Upper lobe of left lung (tissue), 6 donors: ENCODE data around the gene AADACL4. TPM values are rescaled to one million over a fixed set of nuclear protein-coding genes. Genes with fewer than 3 reads are reported as not detected.

ENCODE experiments used
- ATAC-seq, 2 donors: fragments of 200-7000 bp; cut with Tn5 transposase; one replicate each; pipeline ENCODE4 v1.9.1; 2022; ENCODE audit warnings: mild to moderate bottlenecking in 2 of 2, moderate library complexity in 2 of 2; ENCODE audit not compliant: low FRiP score in 2 of 2
- DNase-seq, 2 donors: peaks; one replicate each; pipeline ENCODE4 v3.0.0-alpha.2; 2019 to 2020
- H3K27ac ChIP-seq, 4 donors: fragments of 200-600 bp; sonication (generic); one replicate each; pipeline ENCODE4 v1.5.1; 2016 to 2019
- H3K27me3 ChIP-seq, 4 donors: fragments of 200-600 bp; sonication (generic); one replicate each; pipeline ENCODE4 v1.5.1; 2017 to 2019
- H3K36me3 ChIP-seq, 4 donors: fragments of 200-600 bp; sonication (generic); one replicate each; pipeline ENCODE4 v1.5.1; 2016 to 2019
- H3K4me1 ChIP-seq, 4 donors: fragments of 200-600 bp; sonication (generic); one replicate each; pipeline ENCODE4 v1.5.1; 2018 to 2019
- H3K4me3 ChIP-seq, 4 donors: fragments of 200-600 bp; sonication (generic); one replicate each; pipeline ENCODE4 v1.5.1; 2017 to 2019; ENCODE audit warnings: mild to moderate bottlenecking in 2 of 4, moderate library complexity in 1 of 4
- H3K9me3 ChIP-seq, 4 donors: fragments of 200-600 bp; sonication (generic); one replicate each; pipeline ENCODE4 v1.5.1; 2018 to 2019
- EP300 ChIP-seq, 4 donors: sonication (generic); formaldehyde crosslinking; IDR thresholded peaks; one replicate each; pipeline ENCODE4 v1.5.1; 2017; ENCODE audit warnings: antibody characterized with exemption in 4 of 4, control low read depth in 2 of 4
- POLR2A ChIP-seq, 4 donors: fragments of 450-650 bp; IDR thresholded peaks; one replicate each; pipeline ENCODE4 v1.5.1; 2016 to 2017; ENCODE audit warnings: antibody characterized with exemption in 4 of 4, mild to moderate bottlenecking in 2 of 4
- POLR2AphosphoS5 ChIP-seq, 2 donors: sonication (generic); formaldehyde crosslinking; IDR thresholded peaks; one replicate each; pipeline ENCODE4 v1.5.1; 2017; ENCODE audit warnings: antibody characterized with exemption in 2 of 2
- WGBS, 2 donors: methylation state at CpG; one replicate each; pipeline ENCODE4 v1.1.5; 2017 to 2018; 5-methylcytosine and 5-hydroxymethylcytosine counted together
- total RNA-seq, 6 donors: library from RNA; depleted of rRNA in 4 of 6; stranded (reverse); fragments of >200 nt in 4 of 6; gene quantifications; one replicate each; pipeline versions ENCODE4 v1.1.0 to v1.2.1, GENCODE V29; 2016 to 2021
- TF ChIP-seq, protein P1 (sequence below), 6 experiments: fragments of 450-650 bp in 4 of 6; fragments of 200-600 bp in 2 of 6; sonication (generic) in 2 of 6; IDR thresholded peaks; one replicate each; pipeline ENCODE4 v1.5.1; 2016 to 2019; ENCODE audit warnings: antibody characterized with exemption in 6 of 6
- donor health status: DM: no; HTN: no; CAD: no; lungs with moderate emphysema.
- donor health status: DM: no; HTN: yes; CAD: no; lungs with severe emphysema.

AADACL4 gene
- total RNA-seq, 6 donors from 2014 or later, result not detected

DNA sequence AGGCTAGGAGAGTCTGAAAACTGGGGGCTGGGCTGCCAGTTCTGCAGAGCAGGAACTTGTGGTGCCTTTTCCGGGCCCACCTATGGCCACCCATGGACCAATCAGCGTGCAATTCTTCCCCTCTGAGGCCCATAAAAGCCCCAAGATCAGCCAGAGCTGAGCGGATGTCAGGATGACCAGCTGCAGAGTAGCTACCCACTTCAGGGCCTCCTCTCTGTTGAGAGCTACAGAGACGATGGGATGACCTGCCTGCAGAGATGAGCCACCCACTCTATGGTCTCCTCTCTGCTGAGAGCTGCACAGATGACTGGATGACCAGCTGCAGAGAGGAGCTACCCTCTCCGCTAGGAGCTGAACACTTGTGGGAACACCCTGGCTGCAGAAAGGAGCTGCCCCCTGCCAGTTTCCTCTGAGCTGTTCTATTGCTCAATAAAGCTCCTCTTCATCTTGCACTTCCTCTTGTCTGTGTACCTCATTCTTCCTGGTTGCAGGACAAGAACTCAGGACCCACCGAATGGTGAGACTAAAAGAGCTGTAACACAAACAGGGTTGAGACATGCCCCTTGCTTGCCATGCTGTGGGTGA, 12.8 kb upstream of the AADACL4 start:
- ATAC-seq, result peak in 1 of 2 donors; percentile 45
- WGBS, 2 donors, result 42 to 70% methylated on average over 2 to 6 of the region's 6 CpGs
- no peak for DNase-seq
- Histone ChIP-seq H3K4me1 (peaks cover 0 to 8% (median 3%) of the 10 kb centered on the region in 4 donors), H3K4me3 (no peak overlapping the region), H3K27me3 (no peaks in the 10 kb centered on the region), H3K27ac (no peak overlapping the region), H3K9me3 (no peaks in the 10 kb centered on the region), H3K36me3 (no peaks in the 10 kb centered on the region)
- TF ChIP-seq POLR2AphosphoS5 (IDR thresholded peaks at IDR 0.05), result no peak
- TF ChIP-seq, protein P1, sequence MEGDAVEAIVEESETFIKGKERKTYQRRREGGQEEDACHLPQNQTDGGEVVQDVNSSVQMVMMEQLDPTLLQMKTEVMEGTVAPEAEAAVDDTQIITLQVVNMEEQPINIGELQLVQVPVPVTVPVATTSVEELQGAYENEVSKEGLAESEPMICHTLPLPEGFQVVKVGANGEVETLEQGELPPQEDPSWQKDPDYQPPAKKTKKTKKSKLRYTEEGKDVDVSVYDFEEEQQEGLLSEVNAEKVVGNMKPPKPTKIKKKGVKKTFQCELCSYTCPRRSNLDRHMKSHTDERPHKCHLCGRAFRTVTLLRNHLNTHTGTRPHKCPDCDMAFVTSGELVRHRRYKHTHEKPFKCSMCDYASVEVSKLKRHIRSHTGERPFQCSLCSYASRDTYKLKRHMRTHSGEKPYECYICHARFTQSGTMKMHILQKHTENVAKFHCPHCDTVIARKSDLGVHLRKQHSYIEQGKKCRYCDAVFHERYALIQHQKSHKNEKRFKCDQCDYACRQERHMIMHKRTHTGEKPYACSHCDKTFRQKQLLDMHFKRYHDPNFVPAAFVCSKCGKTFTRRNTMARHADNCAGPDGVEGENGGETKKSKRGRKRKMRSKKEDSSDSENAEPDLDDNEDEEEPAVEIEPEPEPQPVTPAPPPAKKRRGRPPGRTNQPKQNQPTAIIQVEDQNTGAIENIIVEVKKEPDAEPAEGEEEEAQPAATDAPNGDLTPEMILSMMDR (IDR thresholded peaks at IDR 0.05), result no peak
- TF ChIP-seq POLR2A (IDR thresholded peaks at IDR 0.05), result no peak

DNA sequence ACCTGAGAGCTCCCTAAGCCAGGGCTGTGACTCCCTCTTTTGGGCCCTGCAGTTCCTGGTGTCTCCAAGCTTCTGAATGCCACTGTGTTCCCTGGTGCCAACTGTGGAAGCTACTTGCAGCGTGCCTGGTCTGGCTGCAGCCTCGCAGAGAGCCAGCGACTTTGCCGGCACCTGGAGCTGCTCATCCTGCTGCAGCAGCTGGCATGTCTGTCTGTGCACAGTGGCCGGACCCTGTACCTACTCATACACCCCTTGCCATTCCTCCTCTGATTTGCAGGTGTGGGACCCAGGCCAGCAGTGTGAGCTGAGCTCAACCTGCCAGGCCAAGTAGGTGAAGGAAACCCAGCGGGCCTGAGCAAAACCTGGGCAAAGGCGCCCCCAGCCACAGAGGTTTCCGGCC, 12.3 kb upstream of the AADACL4 start:
- ATAC-seq, result no peak
- 87 to 91% methylated on average over 3 to 8 of the region's 8 CpGs for WGBS, 2 donors
- DNase-seq, result no peak
- TF ChIP-seq EP300 (IDR thresholded peaks at IDR 0.05) (no peak), POLR2A (IDR thresholded peaks at IDR 0.05) (no peak), POLR2AphosphoS5 (IDR thresholded peaks at IDR 0.05) (no peak)
- TF ChIP-seq, protein P1 (IDR thresholded peaks at IDR 0.05), result no peak
- H3K9me3 ChIP-seq, result no peaks in the 10 kb centered on the region
- no peak overlapping the region for H3K27ac ChIP-seq
- no peak overlapping the region for H3K4me3 ChIP-seq
- H3K4me1 ChIP-seq, result peaks cover 0 to 11% (median 8%) of the 10 kb centered on the region in 4 donors
- no peaks in the 10 kb centered on the region for H3K27me3 ChIP-seq
- H3K36me3 ChIP-seq, result no peaks in the 10 kb centered on the region

DNA sequence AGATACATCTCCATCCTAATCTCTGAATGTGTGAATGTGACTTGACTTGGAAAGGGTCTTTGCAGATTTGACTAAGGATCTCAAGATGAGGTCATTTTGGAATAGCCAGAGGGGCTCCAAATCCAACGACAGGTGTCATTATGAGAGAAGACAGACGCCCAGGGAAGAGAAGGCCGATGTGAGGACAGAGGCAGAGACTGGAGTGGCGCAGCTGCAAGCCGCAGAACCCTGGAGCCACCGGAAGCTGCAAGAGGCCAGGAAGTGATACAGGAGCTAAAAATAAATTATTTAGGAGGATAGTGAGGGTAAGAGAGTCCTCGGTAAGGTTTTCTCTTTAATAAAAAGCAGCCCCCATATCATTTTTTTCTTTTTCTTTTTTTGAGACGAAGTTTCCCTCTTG, 9.7 kb upstream of the AADACL4 start:
- Histone ChIP-seq H3K4me1 (peaks cover 0 to 15% (median 10%) of the 10 kb centered on the region in 4 donors), H3K27ac (no peak overlapping the region), H3K27me3 (no peaks in the 10 kb centered on the region), H3K9me3 (peaks cover 0 to 3% (median under 1%) of the 10 kb centered on the region in 4 donors), H3K4me3 (no peak overlapping the region), H3K36me3 (no peaks in the 10 kb centered on the region)
- 54 to 71% methylated on average over 8 of the region's 8 CpGs for WGBS, 2 donors
- no peak for DNase-seq
- no peak for ATAC-seq
- TF ChIP-seq, protein P1 (IDR thresholded peaks at IDR 0.05), result no peak
- TF ChIP-seq EP300 (IDR thresholded peaks at IDR 0.05) (no peak), POLR2A (IDR thresholded peaks at IDR 0.05) (no peak)

DNA sequence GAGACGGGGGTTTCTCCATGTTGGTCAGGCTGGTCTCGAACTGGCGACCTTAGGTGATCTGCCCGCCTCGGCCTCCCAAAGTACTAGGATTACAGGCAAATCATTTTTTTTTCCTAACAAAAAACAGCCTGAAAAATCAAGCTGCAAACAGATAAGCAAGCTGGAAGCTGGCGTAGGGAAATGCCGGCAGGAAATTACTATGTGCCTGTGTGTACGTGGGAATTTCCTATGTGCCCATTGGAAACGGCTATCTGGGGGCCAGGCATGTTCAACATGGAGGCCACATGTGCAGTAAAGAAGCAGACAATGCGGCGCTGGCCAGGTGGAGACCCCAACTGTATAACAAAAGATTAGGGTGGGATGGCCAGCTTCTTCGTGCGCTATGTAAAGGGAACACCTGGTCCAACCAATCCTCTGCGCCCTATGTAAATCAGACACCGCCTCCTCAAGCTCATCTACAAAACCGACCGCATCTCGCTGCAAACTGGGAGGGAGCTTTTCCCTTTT, 9.1 kb upstream of the AADACL4 start:
- H3K27ac ChIP-seq, result no peak overlapping the region
- H3K9me3 ChIP-seq, result peaks cover 0 to 9% (median 6%) of the 10 kb centered on the region in 4 donors
- peaks cover 0 to 15% (median 10%) of the 10 kb centered on the region in 4 donors for H3K4me1 ChIP-seq
- no peaks in the 10 kb centered on the region for H3K27me3 ChIP-seq
- WGBS, 2 donors, result 86 to 87% methylated on average over 18 of the region's 18 CpGs
- no peaks in the 10 kb centered on the region for H3K36me3 ChIP-seq
- no peak overlapping the region for H3K4me3 ChIP-seq
- ATAC-seq, result no peak
- no peak for DNase-seq
- TF ChIP-seq EP300 (IDR thresholded peaks at IDR 0.05) (no peak), POLR2A (IDR thresholded peaks at IDR 0.05) (no peak), POLR2AphosphoS5 (IDR thresholded peaks at IDR 0.05) (no peak)
- TF ChIP-seq, protein P1 (IDR thresholded peaks at IDR 0.05), result no peak
